HG02840 (cell line): Measurements from ENCODE around the gene STK38L.

ENCODE experiments used
- ATAC-seq: cut with Tn5 transposase; IDR thresholded peaks from one replicate; pipeline ENCODE4 v1.9.1; 2021; ENCODE audit warnings: mild to moderate bottlenecking, moderate library complexity, moderate number of reproducible peaks; ENCODE audit not compliant: unreplicated experiment, low FRiP score

STK38L gene

DNA sequence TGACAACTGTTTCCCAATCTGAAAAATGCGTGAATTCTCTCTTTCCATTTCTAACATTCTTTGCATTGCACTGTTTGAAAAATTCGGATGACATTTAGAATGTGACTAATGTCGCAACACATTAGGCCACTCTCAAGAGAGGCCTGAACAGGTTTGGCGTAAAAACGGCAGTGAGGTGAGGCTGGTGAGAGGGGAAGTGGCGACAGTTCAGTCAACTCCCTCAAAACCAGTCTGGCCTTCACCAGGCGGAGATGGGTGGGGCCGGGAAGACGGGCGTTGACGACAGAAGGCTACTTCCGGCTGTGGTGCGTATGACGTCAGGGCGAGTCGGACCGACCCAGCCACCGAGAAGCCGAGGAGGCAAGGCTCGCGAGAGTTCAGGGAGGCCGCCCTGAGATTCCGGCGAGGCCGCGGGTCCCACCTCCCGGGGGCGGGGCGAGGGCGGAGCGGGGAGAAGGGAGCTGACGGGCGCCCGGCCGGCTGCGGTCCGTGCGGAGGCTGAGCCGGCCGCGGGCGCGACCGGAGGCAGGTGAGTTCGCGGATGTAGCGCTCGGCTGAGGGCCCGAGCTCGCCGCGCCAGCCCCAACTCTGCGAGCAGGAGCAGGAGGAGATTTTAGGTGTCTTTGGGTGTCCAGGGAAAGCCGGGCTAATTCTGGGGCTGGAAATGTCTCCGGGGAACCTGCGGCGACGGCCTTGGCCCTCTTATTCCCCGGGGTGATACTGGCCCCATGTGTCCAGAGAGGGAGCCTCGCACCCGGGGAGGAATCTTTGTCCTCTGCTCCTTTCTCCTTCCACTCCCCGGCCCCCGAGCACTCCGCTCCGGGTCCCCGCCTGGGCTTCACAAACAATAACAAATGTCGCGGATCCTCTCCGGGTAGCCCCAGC, at the start of gene STK38L:
Gene STK38L (plus strand): TSS at position 483 of the 885 bp plus-strand sequence. CDS start 53,435 bp downstream, outside the sequence.
- peak; percentile 88 for ATAC-seq

DNA sequence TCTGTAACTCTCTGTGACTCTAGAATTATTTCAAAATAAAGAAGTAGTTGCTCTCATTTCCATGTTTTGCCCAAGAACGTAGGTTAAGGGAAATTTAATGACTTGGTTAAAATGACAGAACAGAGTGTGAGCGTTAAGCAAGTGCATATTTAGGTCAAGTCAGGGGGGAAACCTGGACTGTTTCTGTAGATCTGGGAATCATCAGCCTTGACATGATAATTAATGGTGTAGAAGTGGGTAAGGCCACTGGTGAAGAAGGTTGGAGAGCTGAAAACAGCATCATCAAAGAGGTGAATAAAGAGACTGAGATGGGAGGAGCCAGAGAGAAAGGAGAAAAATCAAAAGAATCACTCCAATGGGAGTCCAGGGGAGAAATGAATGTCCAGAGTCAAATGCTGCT, 49.4 kb upstream of the STK38L start:
- ATAC-seq, result no peak

DNA sequence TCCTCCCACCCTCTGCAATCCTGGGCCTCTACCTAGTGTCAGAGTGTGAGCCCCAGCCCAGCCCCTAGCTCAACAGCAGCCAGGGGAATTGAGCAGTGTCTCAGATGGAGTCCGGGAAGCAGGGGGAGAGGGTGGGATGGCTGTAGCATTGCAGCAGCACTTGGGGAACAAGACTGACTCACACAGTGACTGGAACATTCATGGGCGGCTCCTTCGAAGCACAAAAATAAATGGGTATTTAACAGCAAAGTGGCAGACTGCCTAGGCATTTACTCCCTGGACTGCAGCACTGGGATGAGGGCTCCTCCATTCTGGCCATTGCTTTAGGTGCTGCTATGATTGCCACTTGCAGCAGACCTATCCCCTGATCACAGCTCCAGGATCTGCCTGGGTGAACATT, 46.0 kb upstream of the STK38L start:
- no peak for ATAC-seq

DNA sequence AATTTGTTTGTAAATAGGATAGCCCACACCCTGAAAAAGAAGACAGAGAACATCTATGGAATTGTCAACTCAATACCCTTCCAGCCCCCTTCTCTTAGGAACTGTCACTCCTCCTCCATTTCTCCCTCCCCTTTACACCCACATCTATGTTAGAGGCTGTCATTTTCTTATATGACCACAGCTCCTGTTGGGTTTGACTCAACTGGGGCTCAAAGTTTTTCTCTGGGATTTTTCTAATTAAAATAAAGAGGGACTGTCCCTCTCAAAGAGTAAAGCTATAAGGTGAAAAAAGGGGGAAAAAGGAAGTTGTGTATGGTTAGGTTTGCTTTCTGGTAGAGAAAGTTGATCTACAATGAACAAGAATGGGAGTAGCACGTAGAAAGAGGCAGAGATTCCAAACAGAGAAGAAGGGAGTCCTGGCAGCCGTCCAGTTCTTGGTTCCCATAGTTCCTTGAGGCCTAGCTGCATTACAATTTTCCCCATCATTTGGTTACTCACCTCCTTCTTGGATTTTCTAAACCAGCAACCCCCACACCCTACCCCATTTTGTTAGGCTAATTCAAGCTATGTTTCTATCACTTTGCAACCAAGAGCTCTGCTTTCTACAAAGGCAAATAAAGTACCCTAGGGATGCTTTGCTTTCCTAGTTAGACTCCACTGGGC, 44.3 kb upstream of the STK38L start:
- ATAC-seq, result no peak

DNA sequence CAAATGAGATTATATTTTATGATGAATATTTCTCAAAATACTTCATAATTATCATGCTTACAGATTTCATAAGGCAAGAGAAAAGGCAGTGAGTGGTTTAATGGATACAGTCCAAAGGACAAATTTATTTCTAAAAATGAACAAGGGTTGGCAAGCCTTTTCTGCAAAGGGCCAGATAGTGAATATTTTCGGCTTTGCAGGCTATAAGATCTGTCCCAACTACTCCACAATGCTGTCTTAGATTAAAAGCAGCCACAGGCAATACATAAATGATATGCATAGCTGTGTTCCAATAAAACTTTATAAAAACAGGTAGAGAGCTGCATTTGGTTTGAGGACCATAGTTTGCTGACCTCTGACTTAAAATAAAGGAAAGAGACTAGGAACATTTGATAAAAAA, 42.9 kb upstream of the STK38L start:
- no peak for ATAC-seq

DNA sequence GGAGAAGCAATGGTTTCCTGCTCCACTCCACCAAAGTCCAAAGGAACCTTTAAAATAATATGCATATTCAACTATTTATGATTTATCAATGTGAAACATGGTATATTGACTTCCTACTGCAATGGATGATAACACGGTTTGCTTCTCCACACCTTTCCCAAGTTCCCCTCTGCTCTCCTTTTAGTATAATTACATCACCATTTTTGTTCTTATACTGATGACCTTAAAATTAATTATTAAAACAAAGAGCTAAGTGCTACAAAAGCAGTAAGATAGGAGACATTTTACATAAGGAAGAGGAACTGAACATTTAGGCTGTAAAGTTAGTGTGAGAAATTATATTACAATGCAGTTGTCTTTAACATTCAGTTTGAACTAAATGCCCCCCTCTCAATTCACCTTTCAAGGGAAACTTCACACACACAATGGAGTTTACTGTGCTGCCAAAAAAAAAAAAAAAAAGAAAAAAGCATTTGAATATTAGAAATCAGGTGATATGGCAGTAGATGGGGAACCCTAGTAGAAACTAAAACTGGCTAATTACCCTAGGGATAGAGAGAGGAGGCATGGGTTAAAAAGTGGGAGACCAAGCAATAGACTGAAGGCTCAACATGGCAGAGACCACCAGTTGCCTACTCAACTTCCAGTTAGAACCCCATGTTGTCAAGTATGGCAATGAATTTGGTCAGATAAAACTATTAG, 37.1 kb upstream of the STK38L start:
- ATAC-seq, result no peak

DNA sequence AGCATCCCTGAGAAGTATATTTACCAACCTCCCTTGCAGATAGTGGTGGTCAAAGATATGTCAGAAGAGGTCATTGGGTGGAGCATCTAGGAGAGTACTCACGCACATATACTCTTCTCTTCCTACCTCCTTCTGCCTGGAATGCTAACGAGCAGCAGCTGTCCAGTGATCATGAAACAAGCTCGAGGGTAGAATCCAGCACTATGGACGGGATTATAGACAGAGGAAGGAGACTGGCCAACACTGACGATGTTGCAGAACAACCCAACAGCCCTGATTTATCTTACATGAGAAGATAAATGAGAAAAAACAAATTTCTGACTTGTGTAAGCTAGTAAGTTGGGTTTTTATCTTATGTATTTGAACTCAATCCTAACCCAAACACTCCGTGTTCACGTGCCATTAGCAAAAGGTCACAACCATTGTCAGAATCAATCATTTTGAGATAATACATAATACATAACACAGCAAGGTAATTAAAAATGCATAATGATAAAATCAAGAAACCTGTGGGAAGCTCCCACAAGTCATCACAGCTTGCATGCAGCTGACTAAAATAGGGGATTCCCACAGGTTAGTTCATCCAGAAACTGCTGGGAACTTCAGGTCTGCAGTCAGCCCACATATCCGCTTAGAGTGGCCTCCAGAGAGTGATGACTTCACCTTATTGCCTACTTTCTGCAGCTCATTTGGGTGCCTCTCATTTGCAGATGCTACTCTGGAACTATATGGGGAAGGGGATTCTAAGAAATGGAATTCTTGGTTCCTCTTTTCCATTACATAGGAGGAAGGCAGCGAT, 36.3 kb upstream of the STK38L start:
- peak; percentile 74 for ATAC-seq

DNA sequence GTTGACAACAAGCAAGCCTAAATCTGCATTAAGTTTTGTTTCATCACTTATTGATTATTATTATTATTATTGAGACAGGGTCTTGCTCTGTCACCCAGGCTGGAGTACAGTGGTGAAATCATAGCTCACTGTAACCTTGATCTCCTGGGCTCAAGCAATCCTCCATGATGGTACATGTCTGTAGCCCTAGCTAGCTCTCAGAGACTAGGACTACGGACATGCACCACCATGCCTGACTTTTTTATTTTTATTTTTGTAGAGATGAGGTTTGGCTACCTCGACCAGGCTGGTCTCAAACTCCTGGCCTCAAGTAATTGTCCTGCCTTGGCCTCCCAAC, 35.7 kb upstream of the STK38L start:
- no peak for ATAC-seq

DNA sequence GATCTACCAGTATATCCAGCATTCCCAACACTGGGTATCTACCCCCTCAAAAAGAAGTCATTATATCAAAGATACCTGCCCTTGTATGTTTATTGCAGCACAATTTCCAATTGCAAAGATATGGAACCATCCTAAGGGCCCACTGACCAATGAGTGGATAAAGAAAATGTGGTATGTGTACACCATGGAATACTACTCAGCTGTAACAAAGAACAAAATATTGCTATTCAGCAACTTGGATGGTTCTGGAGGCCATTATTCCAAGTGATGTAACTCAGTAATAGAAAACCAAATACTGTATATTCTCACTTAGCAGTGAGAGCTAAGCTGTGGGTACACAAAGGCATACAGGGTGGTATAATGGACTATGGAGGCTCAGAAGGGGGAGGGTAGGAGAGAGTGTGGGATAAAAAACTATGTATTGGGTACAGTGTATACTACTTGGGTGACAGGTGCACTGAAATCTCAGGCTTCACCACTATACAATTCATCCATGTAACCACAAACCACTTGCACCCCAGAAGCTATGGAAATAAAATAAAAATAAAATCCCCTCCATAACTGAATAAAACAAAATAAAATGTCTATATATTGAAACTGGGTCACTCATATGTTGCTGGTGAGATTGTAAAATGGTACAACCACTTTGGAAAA, 34.7 kb upstream of the STK38L start:
- no peak for ATAC-seq

DNA sequence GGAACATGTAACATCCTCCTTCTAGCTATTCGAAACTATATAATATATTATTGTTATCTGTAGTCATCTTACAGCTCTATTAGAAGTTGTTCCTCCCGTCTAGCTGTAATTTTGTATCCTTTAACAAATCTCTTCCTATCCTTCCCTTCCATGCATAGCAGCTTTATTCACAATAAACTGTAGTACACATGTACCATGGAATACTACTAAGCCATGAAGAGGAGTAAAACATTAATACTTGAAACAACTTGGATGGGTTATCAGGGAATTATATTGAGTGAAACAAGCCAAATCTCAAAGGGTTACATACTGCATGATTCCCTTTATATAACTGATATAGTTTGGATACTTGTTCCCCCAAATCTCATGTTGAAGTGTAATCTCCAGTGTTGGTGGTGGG, 33.9 kb upstream of the STK38L start:
- no peak for ATAC-seq

DNA sequence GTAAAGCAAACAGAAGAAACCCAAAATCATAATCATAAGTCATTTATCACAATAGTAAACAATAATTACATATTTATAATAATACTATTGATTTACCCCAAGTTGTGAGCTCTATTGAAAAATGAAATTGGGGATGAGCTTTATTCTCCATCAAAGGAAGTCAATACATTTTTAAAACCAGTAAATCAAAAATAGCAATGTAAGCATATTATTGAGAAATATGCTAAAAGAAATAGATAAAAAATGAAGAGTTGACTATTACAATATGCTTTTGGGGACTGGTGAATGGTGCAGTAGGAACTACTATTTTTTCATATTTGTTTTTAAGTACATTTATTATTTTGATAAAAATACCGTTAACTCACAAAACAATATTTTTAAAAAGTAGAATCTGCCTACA, 31.2 kb upstream of the STK38L start:
- ATAC-seq, result no peak

DNA sequence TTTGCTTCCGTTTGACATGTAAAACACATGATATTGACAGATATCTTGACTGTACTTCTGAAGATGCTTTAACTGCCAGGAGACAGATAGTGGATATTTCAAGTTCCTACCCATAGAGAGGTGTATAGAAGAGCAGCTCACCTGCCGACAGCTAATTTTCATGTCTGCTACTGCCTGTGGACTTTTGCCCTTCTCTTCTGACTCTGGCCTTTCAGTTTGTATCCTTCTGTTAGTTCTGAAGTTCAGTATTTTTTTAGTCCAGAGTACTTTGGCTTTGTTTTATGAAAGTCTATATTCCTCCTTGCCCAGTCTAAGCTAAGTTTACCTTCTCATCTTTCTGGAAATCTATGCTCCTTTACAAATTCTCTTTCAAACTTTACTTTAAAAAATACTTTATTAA, 30.8 kb upstream of the STK38L start:
- ATAC-seq, result no peak

DNA sequence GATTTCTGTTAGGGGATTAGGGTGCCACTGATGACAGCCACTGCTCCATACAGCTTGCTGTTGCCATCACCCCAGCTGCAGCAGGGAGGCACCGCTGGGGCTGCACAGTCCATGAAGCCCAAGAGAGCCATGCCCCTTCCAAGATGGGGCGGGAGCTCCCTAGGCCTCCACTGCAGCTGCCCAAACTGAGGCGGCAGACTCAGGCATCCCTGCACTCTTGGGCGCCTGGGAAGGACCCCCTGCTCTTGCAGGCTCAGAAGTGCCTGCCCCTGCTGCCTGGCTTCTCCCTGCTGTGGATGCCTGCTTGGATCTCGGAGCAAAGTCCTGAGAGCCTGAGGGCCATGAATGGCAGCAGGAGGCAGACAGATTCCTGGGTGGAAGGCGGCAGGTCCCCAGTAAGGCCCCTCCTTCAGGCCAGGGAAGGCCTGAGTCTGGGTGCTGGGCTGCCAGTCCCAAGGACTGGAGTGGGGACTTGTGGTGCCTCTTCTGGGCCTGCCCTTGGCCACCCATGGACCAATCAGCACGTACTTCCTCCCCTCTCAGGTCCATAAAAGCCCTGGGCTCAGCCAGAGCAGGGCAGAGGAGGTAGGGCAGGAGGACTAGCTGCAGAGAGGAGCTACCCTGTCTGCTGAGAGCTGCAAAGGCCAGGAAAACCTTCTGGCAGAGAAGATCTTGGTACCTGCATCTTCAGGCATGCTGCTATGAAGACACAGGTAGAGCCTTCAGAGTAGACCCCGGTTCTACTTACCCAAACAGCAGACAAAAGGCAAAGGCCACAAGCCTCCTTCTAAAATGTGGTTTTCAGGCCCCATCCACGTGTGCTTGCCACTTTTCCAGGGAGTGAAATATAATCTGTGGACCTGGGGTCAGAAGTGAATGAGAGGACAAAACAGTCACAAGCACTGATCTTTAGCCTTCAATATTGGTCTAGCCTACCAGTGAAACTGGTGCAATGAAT, 30.0 kb upstream of the STK38L start:
- ATAC-seq, result no peak

DNA sequence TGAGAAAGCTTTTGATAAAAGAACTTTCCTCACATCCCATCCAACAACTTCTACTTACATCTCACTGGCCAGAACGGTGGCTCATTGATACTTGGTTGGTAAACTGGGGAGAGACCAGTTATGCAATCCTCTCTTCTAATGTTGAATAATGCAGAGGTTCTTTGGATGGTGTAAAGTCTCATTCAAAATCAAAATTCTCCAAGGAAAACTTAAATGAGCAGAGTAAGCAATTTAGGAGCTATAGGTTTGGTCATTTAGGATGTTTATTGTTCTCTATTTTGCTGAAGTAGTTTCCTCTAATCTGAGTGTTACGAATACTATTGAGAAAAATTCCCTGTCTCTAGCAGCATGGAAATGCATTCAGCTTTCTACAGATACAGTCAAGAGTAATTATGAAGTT, 26.5 kb upstream of the STK38L start:
- no peak for ATAC-seq

DNA sequence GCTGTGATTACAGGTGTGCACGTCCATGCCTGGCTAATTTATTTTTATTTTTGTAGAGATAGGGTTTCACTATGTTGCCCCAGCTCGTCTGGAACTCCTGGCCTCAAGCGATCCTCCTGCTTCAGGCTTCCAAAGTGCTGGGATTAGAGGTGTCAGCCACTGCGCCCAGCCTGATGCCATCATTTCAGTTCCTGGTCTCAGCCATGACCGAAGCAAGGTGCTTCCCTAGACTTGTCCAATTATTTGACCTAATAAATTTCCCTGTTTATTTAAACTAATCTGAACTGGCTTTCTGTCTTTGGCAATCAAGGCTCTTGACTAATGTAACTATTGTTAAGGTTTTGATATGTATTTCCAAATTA, 24.4 kb upstream of the STK38L start:
- no peak for ATAC-seq

DNA sequence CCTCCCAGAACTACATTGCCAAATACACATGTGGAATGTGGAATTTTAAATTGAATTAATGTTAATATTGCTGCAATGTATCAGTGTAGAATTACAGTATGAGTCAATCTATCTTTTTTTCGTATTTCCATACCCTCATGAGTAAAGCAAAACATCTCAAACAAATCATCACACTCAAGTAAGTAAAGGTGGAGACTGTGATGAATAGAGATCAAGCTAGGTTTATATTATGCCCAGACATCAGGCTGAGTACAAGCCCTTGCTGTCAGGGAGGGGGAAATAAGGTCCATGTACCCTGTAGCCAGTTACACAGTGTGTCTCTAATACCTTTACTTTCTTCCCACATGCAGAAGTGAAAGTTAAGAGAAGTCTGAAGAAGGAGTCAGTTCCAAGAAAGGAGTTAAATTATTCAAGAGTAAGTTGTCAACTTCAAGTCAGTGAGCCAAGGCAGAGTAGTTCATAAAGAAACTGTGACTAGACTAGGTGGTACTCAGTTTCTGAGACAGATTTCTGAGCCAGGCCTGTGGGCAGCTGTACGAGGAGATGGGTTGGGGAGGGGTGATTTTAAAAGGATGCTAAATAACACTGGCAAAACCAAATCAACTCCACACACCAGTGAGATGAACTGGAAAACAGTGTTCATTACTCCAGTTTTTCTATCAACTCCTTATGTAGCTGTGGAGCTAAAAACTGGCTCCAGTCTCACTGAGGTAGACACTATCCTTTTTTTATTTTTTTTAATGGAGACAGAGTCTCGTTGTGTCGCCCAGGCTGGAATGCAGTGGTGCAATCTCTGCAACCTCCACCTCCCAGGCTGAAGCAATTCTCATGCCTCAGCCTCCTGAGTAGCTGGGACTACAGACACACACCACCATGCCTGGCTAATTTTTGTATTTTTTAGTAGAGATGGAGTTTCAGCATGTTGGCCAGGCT, 23.8 kb upstream of the STK38L start:
- peak; percentile 60 for ATAC-seq

DNA sequence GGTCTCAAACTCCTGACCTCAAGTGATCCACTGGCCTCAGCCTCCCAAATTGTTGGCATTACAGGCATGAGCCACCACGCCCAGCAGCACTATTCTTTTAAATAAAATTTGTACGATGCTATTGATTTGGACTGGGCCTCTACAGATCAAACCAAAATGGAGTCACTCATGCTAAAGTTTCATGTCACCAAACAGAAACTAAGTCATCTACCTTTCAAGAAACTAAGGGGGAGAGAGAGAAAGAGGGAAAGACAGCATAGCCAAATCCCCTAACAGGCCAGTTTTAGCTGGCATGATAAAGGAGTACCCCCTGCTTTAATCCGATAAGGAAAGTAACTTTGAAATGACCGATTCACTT, 23.1 kb upstream of the STK38L start:
- no peak for ATAC-seq
